Heart right ventricle (tissue), 16 donors: ENCODE results near the gene STK11IP. TPM values are rescaled to one million over a fixed set of nuclear protein-coding genes. Genes with fewer than 3 reads are reported as not detected.

ENCODE experiments used
- ATAC-seq, 8 donors: fragments of 200-7000 bp; cut with Tn5 transposase; one replicate each; pipeline ENCODE4 v1.9.1; 2020; ENCODE audit warnings: mild to moderate bottlenecking in 8 of 8, moderate library complexity in 8 of 8, moderate number of reproducible peaks in 1 of 8
- DNase-seq, 2 donors: peaks; one replicate each; pipeline ENCODE4 v3.0.0-alpha.2; 2020
- H3K27ac ChIP-seq, 10 donors: fragments of 200-600 bp; sonication (generic) in 2 of 10; one replicate each; pipeline versions ENCODE4 v1.5.0 to v1.8.0; 2020 to 2022; ENCODE audit warnings: mild to moderate bottlenecking in 3 of 10
- H3K27me3 ChIP-seq, 7 donors: fragments of 200-600 bp; one replicate each; pipeline ENCODE4 v1.8.0; 2021 to 2022; ENCODE audit warnings: mild to moderate bottlenecking in 2 of 7
- H3K36me3 ChIP-seq, 9 donors: fragments of 200-600 bp; sonication (generic) in 1 of 9; one replicate each; pipeline versions ENCODE4 v1.5.0 to v1.8.0; 2020 to 2022; ENCODE audit warnings: mild to moderate bottlenecking in 2 of 9
- H3K4me1 ChIP-seq, 9 donors: fragments of 200-600 bp; sonication (generic) in 1 of 9; one replicate each; pipeline versions ENCODE4 v1.5.0 to v1.8.0; 2020 to 2022; ENCODE audit warnings: mild to moderate bottlenecking in 4 of 9
- H3K4me3 ChIP-seq, 10 donors: fragments of 200-600 bp; sonication (generic) in 2 of 10; one replicate each; pipeline versions ENCODE4 v1.5.0 to v1.8.0; 2020 to 2022; ENCODE audit warnings: mild to moderate bottlenecking in 7 of 10, moderate library complexity in 2 of 10
- H3K9me3 ChIP-seq, 11 donors: fragments of 200-600 bp in 10 of 11; sonication (generic) in 2 of 11; one replicate each; pipeline versions ENCODE4 v1.5.0 to v1.8.0; 2013 to 2022; ENCODE audit warnings: mild to moderate bottlenecking in 2 of 11, control low read depth in 1 of 11, moderate library complexity in 1 of 11
- CTCF ChIP-seq, 9 donors: fragments of 200-600 bp; sonication (generic) in 2 of 9; IDR thresholded peaks; one replicate each; pipeline versions ENCODE4 v1.5.0 to v1.8.0; 2021 to 2022; ENCODE audit warnings: antibody characterized with exemption in 9 of 9, mild to moderate bottlenecking in 5 of 9, moderate library complexity in 1 of 9
- WGBS, 2 donors: extraction: QIAGEN DNeasy Blood & Tissue Kit; methylation state at CpG; one replicate each; pipeline ENCODE4 v1.1.7; 2013; ENCODE audit warnings: inconsistent platforms in 1 of 2; 5-methylcytosine and 5-hydroxymethylcytosine counted together
- intact Hi-C, 10 donors: fragments of 100-400 bp; cut with DNase I; formaldehyde crosslinking; loops; one replicate each; pipeline versions ENCODE4 v1.11.1 to v1.14.2; 2022
- polyA plus RNA-seq, 2 donors: library from polyadenylated mRNA; stranded (reverse); fragments of 200-250 nt; gene quantifications; one replicate each; pipeline ENCODE4 v1.2.3, GENCODE V29; 2013
- total RNA-seq, 10 donors: library from RNA; stranded (reverse); fragmentation: NEBNext Ultra II Directional in 3 of 10; extraction: Animal tissue kit (Norgen Biotek cat#: 25700) in 3 of 10; gene quantifications; one replicate each; pipeline versions ENCODE4 v1.2.1 to v1.2.4, GENCODE V29; 2021 to 2023
- donor health status: Arrhythmogenic right ventricular cardiomyopathy.
- donor health status: ischemic (EF 13 %, LVEDD 7.1; RV severe dilation, severe dysfunction).
- donor health status: healthy with polysubstance abuse.
- donor health status: DM: no; HTN: yes; CAD: no.
- donor health status: DM: no; HTN: no; CAD: no.
- donor health status: ischemic (EF 25% LVEDD 6.9; RV normal size, moderate dysfunction).
- donor health status: ischemic (EF 25% LVEDD 5.7; RV mildly dilated, moderate dysfunction).
- donor health status: healthy.
- donor health status: DM: yes; HTN: yes; CAD: no.
- donor health status: Ischemic cardiomyopathy.
- donor health status: ischemic (EF 35%, LVEDD 5.7; RV mildly dilated, moderate dysfunction).
- donor health status: nonischemic (EF 11% LVEDD 7.7; RV severe dilation, severe dysfunction).
- donor health status: DM: yes; HTN: yes; CAD: no.
- donor health status: PGD.
- donor health status: ischemic (EF 29% LVEDD 5.4; RV normal size, mild dysfunction).
- donor health status: nonischemic (EF 23%, LVEDD 6.1; RV moderate dilation, normal function).

STK11IP gene
- total and polyA plus RNA-seq, 12 donors, result 7.2 to 27.4 (median 13.4) TPM

GRCh38 chr2:219644801-219645480, 47.3 kb downstream of the STK11IP start:
- H3K4me3 ChIP-seq, result no peak overlapping the region
- H3K36me3 ChIP-seq, result peaks cover 0 to 11% (median 0%) of the 10 kb centered on the region in 9 donors
- H3K9me3 ChIP-seq, result no peaks in the 10 kb centered on the region
- ATAC-seq, result peak; percentile 47 to 77 (median 66)
- H3K27ac ChIP-seq, result peak overlapping the region; percentile 57 to 99 (median 88)
- peak; percentile 69 to 77 for DNase-seq
- no peak for TF ChIP-seq CTCF (IDR thresholded peaks at IDR 0.05)
- intact Hi-C loops, result loop anchor here in 8 of 10 donors (1.0 to 10.0 kb wide), 12 partner anchors 14 to 243 kb away; partner anchors contain the start of genes CHPF (in 3 of the 8), TMEM198 (in 2 of the 8), INHA (in 1 of the 8) and OBSL1 (in 1 of the 8)
- peaks cover 0 to 13% (median 0%) of the 10 kb centered on the region in 7 donors for H3K27me3 ChIP-seq
- WGBS, 2 donors, result 28 to 39% methylated on average over 17 of the region's 17 CpGs
- peaks cover 13 to 64% (median 31%) of the 10 kb centered on the region in 9 donors for H3K4me1 ChIP-seq

GRCh38 chr2:219645631-219646527, 48.2 kb downstream of the STK11IP start:
- peaks cover 13 to 56% (median 31%) of the 10 kb centered on the region in 9 donors for H3K4me1 ChIP-seq
- WGBS, 2 donors, result 62 to 67% methylated on average over 12 of the region's 12 CpGs
- ATAC-seq, result peak; percentile 16 to 39 (median 24)
- TF ChIP-seq CTCF (IDR thresholded peaks at IDR 0.05), result no peak
- H3K27ac ChIP-seq, result peak overlapping the region; percentile 57 to 99 (median 88)
- no peak overlapping the region for H3K4me3 ChIP-seq
- peaks cover 0 to 13% (median 0%) of the 10 kb centered on the region in 7 donors for H3K27me3 ChIP-seq
- H3K9me3 ChIP-seq, result no peaks in the 10 kb centered on the region
- no peak for DNase-seq
- intact Hi-C loops, result loop anchor here in 5 of 10 donors (1.0 to 10.0 kb wide), 8 partner anchors 15 to 241 kb away; partner anchors contain the start of gene CHPF (in 1 of the 5)
- peaks cover 0 to 6% (median 0%) of the 10 kb centered on the region in 9 donors for H3K36me3 ChIP-seq

DNA sequence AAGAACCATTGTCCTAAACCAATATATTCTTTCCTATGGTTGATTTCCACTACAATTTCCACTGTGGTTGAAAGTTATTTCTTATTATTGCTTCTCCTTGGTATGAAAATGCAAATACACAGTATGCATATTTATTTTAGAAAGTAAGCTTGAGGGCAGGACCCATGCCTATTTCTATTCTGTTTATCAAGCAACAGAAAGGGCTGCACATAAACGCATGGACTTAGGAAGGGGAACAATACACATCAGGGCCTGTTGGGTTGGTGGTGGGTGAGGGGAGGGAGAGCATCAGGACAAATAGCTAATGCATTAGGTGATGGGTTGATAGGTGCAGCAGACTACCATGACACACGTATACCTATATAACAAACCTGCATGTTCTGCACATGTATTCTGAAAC, 50.5 kb downstream of the STK11IP start:
- TF ChIP-seq CTCF (IDR thresholded peaks at IDR 0.05), result no peak
- WGBS, 2 donors, result 84 to 88% methylated on average over 2 of the region's 2 CpGs
- H3K4me1 ChIP-seq, result peaks cover 4 to 34% (median 17%) of the 10 kb centered on the region in 9 donors
- peaks cover 0 to 24% (median 5%) of the 10 kb centered on the region in 7 donors for H3K27me3 ChIP-seq
- H3K36me3 ChIP-seq, result no peaks in the 10 kb centered on the region
- intact Hi-C loops, result loop anchor here in 4 of 10 donors (5.0 to 10.0 kb wide), 3 partner anchors 34 to 243 kb away; no protein-coding TSS in a partner anchor
- no peak overlapping the region for H3K4me3 ChIP-seq
- ATAC-seq, result no peak
- H3K9me3 ChIP-seq, result peaks cover 0 to 10% (median 0%) of the 10 kb centered on the region in 11 donors
- DNase-seq, result no peak
- no peak overlapping the region for H3K27ac ChIP-seq

DNA sequence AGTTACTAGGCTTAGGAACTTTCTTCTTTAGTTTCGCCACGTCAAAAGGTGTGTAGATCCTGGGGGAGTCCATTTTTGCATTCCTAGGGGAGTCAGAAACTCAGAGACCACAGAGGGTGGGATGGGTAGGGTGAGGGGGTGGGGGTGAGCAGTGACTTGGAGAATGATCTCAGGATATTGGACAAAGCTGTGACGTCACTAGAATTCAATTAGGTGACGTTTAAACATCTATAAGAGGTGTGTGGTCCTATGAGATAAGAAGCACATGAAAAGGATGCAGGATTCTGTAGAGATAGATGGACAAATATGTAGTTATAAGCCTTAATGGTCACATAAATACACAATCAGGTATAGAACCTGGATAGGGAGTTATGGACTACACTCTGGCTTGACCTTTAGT, 51.3 kb downstream of the STK11IP start:
- no peak for TF ChIP-seq CTCF (IDR thresholded peaks at IDR 0.05)
- WGBS, 2 donors, result 76 to 85% methylated on average over 4 of the region's 4 CpGs
- peaks cover 0 to 10% (median 0%) of the 10 kb centered on the region in 11 donors for H3K9me3 ChIP-seq
- no peak overlapping the region for H3K4me3 ChIP-seq
- peaks cover 3 to 26% (median 15%) of the 10 kb centered on the region in 9 donors for H3K4me1 ChIP-seq
- no peak for ATAC-seq
- intact Hi-C loops, result loop anchor here in 4 of 10 donors (5.0 to 10.0 kb wide), 3 partner anchors 33 to 244 kb away; no protein-coding TSS in a partner anchor
- peaks cover 0 to 28% (median 5%) of the 10 kb centered on the region in 7 donors for H3K27me3 ChIP-seq
- H3K36me3 ChIP-seq, result no peaks in the 10 kb centered on the region
- no peak overlapping the region for H3K27ac ChIP-seq
- DNase-seq, result no peak
